IPS-15b (cell line): Measurements from ENCODE around the gene PTX4.
"Not testable (repeated sequence)": the region's sequence is repeated elsewhere in the genome, so short reads cannot be mapped to it uniquely, and the experiment has no call there.

Experiments used
- H3K27me3 ChIP-seq: one replicate; pipeline ENCODE4 v1.6.1; 2013; ENCODE audit warnings: low read length; ENCODE audit not compliant: control insufficient read depth, insufficient read depth
- H3K36me3 ChIP-seq: one replicate; pipeline ENCODE4 v1.6.1; 2013; ENCODE audit warnings: low read length; ENCODE audit not compliant: control insufficient read depth, insufficient read depth
- H3K4me1 ChIP-seq: one replicate; pipeline ENCODE4 v1.6.1; 2013; ENCODE audit warnings: mild to moderate bottlenecking, low read length; ENCODE audit not compliant: control insufficient read depth, insufficient read depth
- H3K4me3 ChIP-seq: one replicate; pipeline ENCODE4 v1.5.1; 2013; ENCODE audit warnings: low read depth, low read length
- H3K9ac ChIP-seq: one replicate; pipeline ENCODE4 v1.6.1; 2013; ENCODE audit warnings: low read depth, mild to moderate bottlenecking, low read length
- H3K9me3 ChIP-seq: one replicate; pipeline ENCODE4 v1.6.1; 2013; ENCODE audit warnings: mild to moderate bottlenecking, low read length; ENCODE audit not compliant: control insufficient read depth, insufficient read depth

The PTX4 gene

GRCh38 chr16:1486551-1487390, 2.0 kb downstream of the PTX4 start:
- no peak overlapping the region for H3K4me3 ChIP-seq
- no peaks in the 10 kb centered on the region for H3K4me1 ChIP-seq
- H3K9me3 ChIP-seq: no peaks in the 10 kb centered on the region
- no peaks in the 10 kb centered on the region for H3K36me3 ChIP-seq
- no peak overlapping the region for H3K9ac ChIP-seq
- H3K27me3 ChIP-seq: peaks cover 3% of the 10 kb centered on the region

- H3K4me1 ChIP-seq: no peaks in the 10 kb centered on the region
- no peaks in the 10 kb centered on the region for H3K9me3 ChIP-seq
- no peak overlapping the region for H3K9ac ChIP-seq
- H3K4me3 ChIP-seq: no peak overlapping the region
- H3K27me3 ChIP-seq: peaks cover 3% of the 10 kb centered on the region
- H3K36me3 ChIP-seq: no peaks in the 10 kb centered on the region
Measured at GRCh38 chr16:1485847-1486496, 2.8 kb downstream of the PTX4 start.

- Histone ChIP-seq H3K9me3 (no peaks in the 10 kb centered on the region), H3K4me1 (no peaks in the 10 kb centered on the region), H3K9ac (no peak overlapping the region), H3K36me3 (no peaks in the 10 kb centered on the region), H3K4me3 (no peak overlapping the region), H3K27me3 (peaks cover 3% of the 10 kb centered on the region)
Measured at GRCh38 chr16:1481906-1482835, 6.6 kb downstream of the PTX4 start.

GRCh38 chr16:1478937-1479336, 9.8 kb downstream of the PTX4 start:
- not testable (repeated sequence) for H3K9ac ChIP-seq, H3K4me1 ChIP-seq, H3K4me3 ChIP-seq, H3K36me3 ChIP-seq, H3K9me3 ChIP-seq, H3K27me3 ChIP-seq

GRCh38 chr16:1477033-1477432, 11.7 kb downstream of the PTX4 start:
- Histone ChIP-seq H3K4me1 (no peaks in the 10 kb centered on the region), H3K36me3 (no peaks in the 10 kb centered on the region), H3K27me3 (no peaks in the 10 kb centered on the region), H3K9me3 (no peaks in the 10 kb centered on the region), H3K4me3 (no peak overlapping the region), H3K9ac (no peak overlapping the region)

GRCh38 chr16:1475552-1476114, 13.1 kb downstream of the PTX4 start:
- H3K9me3 ChIP-seq: no peaks in the 10 kb centered on the region
- no peaks in the 10 kb centered on the region for H3K27me3 ChIP-seq
- H3K36me3 ChIP-seq: no peaks in the 10 kb centered on the region
- H3K4me1 ChIP-seq: no peaks in the 10 kb centered on the region
- peak overlapping the region; percentile 73 for H3K9ac ChIP-seq
- peak overlapping the region; percentile 76 for H3K4me3 ChIP-seq

GRCh38 chr16:1474796-1475551, 13.8 kb downstream of the PTX4 start, which contains the start of gene CLCN7:
CLCN7 (minus strand) TSS chr16:1475028; CDS start chr16:1474974, 54 bp downstream.
- no peaks in the 10 kb centered on the region for H3K27me3 ChIP-seq
- H3K9me3 ChIP-seq: no peaks in the 10 kb centered on the region
- H3K4me3 ChIP-seq: peak within 1 kb of the TSS; percentile 76
- H3K4me1 ChIP-seq: no peaks in the 10 kb centered on the region
- no peaks in the 10 kb centered on the region for H3K36me3 ChIP-seq
- peak within 1 kb of the TSS; percentile 73 for H3K9ac ChIP-seq

GRCh38 chr16:1474082-1474795, 14.5 kb downstream of the PTX4 start:
- no peaks in the 10 kb centered on the region for H3K4me1 ChIP-seq
- H3K27me3 ChIP-seq: no peaks in the 10 kb centered on the region
- peak overlapping the region; percentile 76 for H3K4me3 ChIP-seq
- peak overlapping the region; percentile 73 for H3K9ac ChIP-seq
- no peaks in the 10 kb centered on the region for H3K9me3 ChIP-seq
- H3K36me3 ChIP-seq: no peaks in the 10 kb centered on the region

GRCh38 chr16:1472974-1473373, 15.8 kb downstream of the PTX4 start:
- Histone ChIP-seq H3K9me3 (no peaks in the 10 kb centered on the region), H3K4me1 (no peaks in the 10 kb centered on the region), H3K27me3 (no peaks in the 10 kb centered on the region), H3K4me3 (no peak overlapping the region), H3K36me3 (no peaks in the 10 kb centered on the region), H3K9ac (no peak overlapping the region)

- H3K9ac ChIP-seq: no peak overlapping the region
- H3K27me3 ChIP-seq: no peaks in the 10 kb centered on the region
- H3K36me3 ChIP-seq: no peaks in the 10 kb centered on the region
- no peak overlapping the region for H3K4me3 ChIP-seq
- no peaks in the 10 kb centered on the region for H3K9me3 ChIP-seq
- H3K4me1 ChIP-seq: no peaks in the 10 kb centered on the region
Measured at GRCh38 chr16:1471569-1472194, 17.1 kb downstream of the PTX4 start.
